ENCODE results near the gene MBLAC1.

The MBLAC1 gene

GRCh38 chr7:100126931-100127865, at the start of gene MBLAC1:
MBLAC1 (plus strand) TSS chr7:100126967; CDS start chr7:100127396, 429 bp downstream.
- peak; percentile 74 for DNase-seq (ENCODE audit: low read depth)

- no peak for DNase-seq (ENCODE audit: low read depth)
Observed at GRCh38 chr7:100077205-100077604, 49.6 kb upstream of the MBLAC1 start.

- DNase-seq (ENCODE audit: low read depth): no peak
Observed at GRCh38 chr7:100079024-100079560, 47.7 kb upstream of the MBLAC1 start.

GRCh38 chr7:100080907-100081534, 45.7 kb upstream of the MBLAC1 start:
- no peak for DNase-seq (ENCODE audit: low read depth)

- DNase-seq (ENCODE audit: low read depth): peak; percentile 98
Observed at GRCh38 chr7:100081535-100082102, 45.1 kb upstream of the MBLAC1 start, which contains the start of gene ZNF3. ZNF3 (minus strand) TSS chr7:100081723; CDS start chr7:100077357, 4,366 bp downstream.

- DNase-seq (ENCODE audit: low read depth): no peak
Observed at GRCh38 chr7:100082978-100083377, 43.8 kb upstream of the MBLAC1 start.

GRCh38 chr7:100085515-100085914, 41.3 kb upstream of the MBLAC1 start:
- DNase-seq (ENCODE audit: low read depth): no peak

GRCh38 chr7:100087055-100087750, 39.6 kb upstream of the MBLAC1 start:
- DNase-seq (ENCODE audit: low read depth): peak; percentile 95

- DNase-seq (ENCODE audit: low read depth): no peak
Observed at GRCh38 chr7:100088095-100088620, 38.6 kb upstream of the MBLAC1 start.

- no peak for DNase-seq (ENCODE audit: low read depth)
Observed at GRCh38 chr7:100088621-100089457, 37.9 kb upstream of the MBLAC1 start, which contains the start of gene COPS6. COPS6 (plus strand) TSS chr7:100088969; CDS start chr7:100088991, 22 bp downstream.

GRCh38 chr7:100089458-100090196, 37.1 kb upstream of the MBLAC1 start:
- no peak for DNase-seq (ENCODE audit: low read depth)

GRCh38 chr7:100090527-100091410, 36.0 kb upstream of the MBLAC1 start:
- no peak for DNase-seq (ENCODE audit: low read depth)

GRCh38 chr7:100091411-100092181, 35.2 kb upstream of the MBLAC1 start:
- DNase-seq (ENCODE audit: low read depth): no peak

GRCh38 chr7:100093054-100093453, 33.7 kb upstream of the MBLAC1 start:
- no peak for DNase-seq (ENCODE audit: low read depth)

GRCh38 chr7:100093498-100093897, 33.3 kb upstream of the MBLAC1 start:
- DNase-seq (ENCODE audit: low read depth): no peak

GRCh38 chr7:100093925-100094486, 32.8 kb upstream of the MBLAC1 start:
- DNase-seq (ENCODE audit: low read depth): no peak

- DNase-seq (ENCODE audit: low read depth): no peak
Observed at GRCh38 chr7:100095289-100095688, 31.5 kb upstream of the MBLAC1 start.

GRCh38 chr7:100095704-100096103, 31.1 kb upstream of the MBLAC1 start:
- DNase-seq (ENCODE audit: low read depth): no peak
